Karpas-422 (cell line): ENCODE data around the gene TAS2R30. TPM values are rescaled to one million over a fixed set of nuclear protein-coding genes. Genes with fewer than 3 reads are reported as not detected.

Experiments
- DNase-seq: peaks from one replicate; pipeline ENCODE4 v3.0.0-alpha.2; 2015
- H2AFZ ChIP-seq: fragments of 200-600 bp; sonication (generic); 2 replicates; pipeline ENCODE4 v1.6.1; 2014; ENCODE audit warnings: antibody characterized with exemption, low read length, mixed read lengths
- H3K27ac ChIP-seq: fragments of 200-600 bp; sonication (generic); 2 replicates; pipeline ENCODE4 v1.5.1; 2014; ENCODE audit warnings: mild to moderate bottlenecking, low read length, moderate library complexity
- H3K27me3 ChIP-seq: fragments of 200-600 bp; sonication (generic); 2 replicates; pipeline ENCODE4 v1.6.1; 2014; ENCODE audit warnings: low read length, mixed read lengths
- H3K36me3 ChIP-seq: fragments of 200-600 bp; sonication (generic); 2 replicates; pipeline ENCODE4 v1.6.1; 2014; ENCODE audit warnings: low read length, mixed read lengths; ENCODE audit not compliant: insufficient read depth
- H3K4me1 ChIP-seq: fragments of 200-600 bp; sonication (generic); 2 replicates; pipeline ENCODE4 v1.6.1; 2014; ENCODE audit warnings: mild to moderate bottlenecking, low read length, mixed read lengths
- H3K4me2 ChIP-seq: fragments of 200-600 bp; sonication (generic); 2 replicates; pipeline ENCODE4 v1.6.1; 2014; ENCODE audit warnings: low read length, low read depth, mild to moderate bottlenecking; ENCODE audit not compliant: poor library complexity, severe bottlenecking
- H3K4me3 ChIP-seq: fragments of 200-600 bp; sonication (generic); 2 replicates; pipeline ENCODE4 v1.5.1; 2014; ENCODE audit warnings: mild to moderate bottlenecking, antibody characterized with exemption, low read length, mixed read lengths
- H3K79me2 ChIP-seq: fragments of 200-600 bp; sonication (generic); 2 replicates; pipeline ENCODE4 v1.6.1; 2014; ENCODE audit warnings: mild to moderate bottlenecking, low read length, mixed read lengths
- H3K9ac ChIP-seq: fragments of 200-600 bp; sonication (generic); 2 replicates; pipeline ENCODE4 v1.6.0; 2014; ENCODE audit warnings: low read length
- H3K9me2 ChIP-seq: fragments of 200-600 bp; sonication (generic), shearing (Covaris generic); replicated peaks from 2 replicates; pipeline ENCODE4 v1.6.0; 2014; ENCODE audit warnings: mild to moderate bottlenecking, low read length, moderate library complexity; ENCODE audit not compliant: insufficient read depth
- H3K9me3 ChIP-seq: fragments of 300-700, 200-600 bp; sonication (generic); 2 replicates; pipeline ENCODE4 v1.6.1; 2014; ENCODE audit warnings: low read length, mixed read lengths
- H4K20me1 ChIP-seq: fragments of 200-600 bp; sonication (generic); 2 replicates; pipeline ENCODE4 v1.6.1; 2014; ENCODE audit warnings: mild to moderate bottlenecking, antibody characterized with exemption, low read length, low read depth; ENCODE audit not compliant: insufficient read depth
- total RNA-seq: library from RNA; depleted of rRNA; stranded (reverse); fragments of >200 nt; shearing (Covaris generic); gene quantifications from 2 replicates; pipeline ENCODE4 v1.2.3, GENCODE V29; 2014; ENCODE audit warnings: low replicate concordance

TAS2R30 gene
- total RNA-seq, 1 experiment from 2014 or later: 13.9 TPM

DNA sequence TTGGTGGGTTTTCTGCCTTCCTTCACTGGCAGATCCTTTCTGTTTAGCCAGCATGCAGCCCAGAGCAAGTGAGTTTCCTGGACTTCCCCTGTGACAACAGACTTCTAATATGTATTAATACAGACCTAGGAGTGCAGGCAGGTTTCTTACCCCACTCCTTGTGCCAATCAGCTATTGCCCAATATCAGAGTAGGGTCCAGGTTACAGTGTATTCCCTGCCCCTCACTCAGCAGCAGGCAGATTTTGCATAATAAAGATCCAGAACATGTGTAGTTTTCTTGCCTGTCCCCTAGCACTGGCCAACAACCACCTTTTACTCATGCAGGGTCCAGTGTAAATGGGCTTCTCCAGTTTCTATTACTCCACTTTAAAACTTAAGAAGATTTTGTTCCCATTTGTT is 31.9 kb upstream of the TAS2R30 start:
- H3K4me3 ChIP-seq: no peak overlapping the region
- peaks cover 73% of the 10 kb centered on the region for H3K36me3 ChIP-seq
- no peak overlapping the region for H3K4me2 ChIP-seq
- H3K79me2 ChIP-seq: peaks cover 99% of the 10 kb centered on the region
- H3K9me3 ChIP-seq: no peaks in the 10 kb centered on the region; the same call in 1 of the 2 replicates
- H3K27ac ChIP-seq: no peak overlapping the region
- no peak for DNase-seq
- peaks cover 23% of the 10 kb centered on the region for H3K4me1 ChIP-seq
- no peaks in the 10 kb centered on the region for H3K9me2 ChIP-seq
- peaks cover 9% of the 10 kb centered on the region; the same call in 1 of the 2 replicates for H4K20me1 ChIP-seq
- no peaks in the 10 kb centered on the region for H3K27me3 ChIP-seq
- no peak overlapping the region for H3K9ac ChIP-seq
- no peak overlapping the region for H2AFZ ChIP-seq

DNA sequence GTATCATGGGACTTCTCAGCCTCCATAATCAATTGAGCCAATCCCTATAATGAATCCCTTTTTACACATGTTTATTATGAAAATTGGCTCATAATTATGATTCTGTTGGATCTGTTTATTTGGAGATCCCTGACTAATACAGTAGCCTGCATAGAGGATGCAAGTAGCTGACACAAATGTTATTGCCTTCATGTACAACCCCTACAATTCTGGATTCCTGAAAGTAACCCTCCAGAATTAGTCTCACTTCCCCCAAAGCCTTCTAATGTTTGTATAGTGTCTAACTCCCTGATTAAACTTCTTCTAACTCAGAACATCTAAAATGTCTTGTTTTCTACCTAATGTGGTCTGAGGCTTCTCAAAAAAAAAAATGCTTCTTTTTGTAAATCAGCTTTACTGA is 29.9 kb upstream of the TAS2R30 start:
- H3K36me3 ChIP-seq: peaks cover 80% of the 10 kb centered on the region
- H3K27ac ChIP-seq: no peak overlapping the region

DNA sequence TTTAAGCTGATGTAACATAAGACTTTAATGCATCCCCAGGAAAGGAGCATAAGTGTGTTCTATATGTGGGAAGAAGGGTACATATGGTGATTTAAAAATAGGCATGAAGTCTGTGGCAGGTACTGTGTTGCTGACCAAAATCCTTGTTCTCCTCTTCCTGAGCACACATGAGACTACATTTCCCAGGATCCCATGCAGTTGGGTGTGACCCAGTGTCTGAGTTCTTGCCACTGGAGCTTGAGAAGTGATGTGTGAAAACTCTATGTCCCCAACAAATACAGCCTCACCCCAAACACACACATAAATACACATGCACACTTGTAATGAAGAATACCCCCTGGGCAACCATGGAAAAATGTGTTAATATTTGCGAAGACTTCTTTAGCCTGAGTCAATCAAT is 28.1 kb upstream of the TAS2R30 start:
- Histone ChIP-seq H3K4me1 (no peaks in the 10 kb centered on the region), H3K9me3 (peaks cover 5% of the 10 kb centered on the region), H3K27me3 (no peaks in the 10 kb centered on the region), H3K79me2 (peaks cover 100% of the 10 kb centered on the region), H3K4me2 (no peak overlapping the region), H3K27ac (no peak overlapping the region), H4K20me1 (no peaks in the 10 kb centered on the region), H3K9me2 (no peaks in the 10 kb centered on the region), H3K9ac (no peak overlapping the region), H2AFZ (no peak overlapping the region), H3K4me3 (no peak overlapping the region), H3K36me3 (peaks cover 70% of the 10 kb centered on the region)
- DNase-seq: no peak

More for the DNA sequence above, 29.9 kb upstream of the TAS2R30 start:
- no peaks in the 10 kb centered on the region for H3K27me3 ChIP-seq
- no peaks in the 10 kb centered on the region for H4K20me1 ChIP-seq
- no peaks in the 10 kb centered on the region for H3K9me3 ChIP-seq
- no peak overlapping the region for H3K9ac ChIP-seq
- no peak for DNase-seq
- no peak overlapping the region for H3K4me3 ChIP-seq
- H3K4me2 ChIP-seq: no peak overlapping the region
- no peak overlapping the region for H2AFZ ChIP-seq
- H3K9me2 ChIP-seq: no peaks in the 10 kb centered on the region
- peaks cover 100% of the 10 kb centered on the region for H3K79me2 ChIP-seq
- peaks cover 9% of the 10 kb centered on the region for H3K4me1 ChIP-seq

DNA sequence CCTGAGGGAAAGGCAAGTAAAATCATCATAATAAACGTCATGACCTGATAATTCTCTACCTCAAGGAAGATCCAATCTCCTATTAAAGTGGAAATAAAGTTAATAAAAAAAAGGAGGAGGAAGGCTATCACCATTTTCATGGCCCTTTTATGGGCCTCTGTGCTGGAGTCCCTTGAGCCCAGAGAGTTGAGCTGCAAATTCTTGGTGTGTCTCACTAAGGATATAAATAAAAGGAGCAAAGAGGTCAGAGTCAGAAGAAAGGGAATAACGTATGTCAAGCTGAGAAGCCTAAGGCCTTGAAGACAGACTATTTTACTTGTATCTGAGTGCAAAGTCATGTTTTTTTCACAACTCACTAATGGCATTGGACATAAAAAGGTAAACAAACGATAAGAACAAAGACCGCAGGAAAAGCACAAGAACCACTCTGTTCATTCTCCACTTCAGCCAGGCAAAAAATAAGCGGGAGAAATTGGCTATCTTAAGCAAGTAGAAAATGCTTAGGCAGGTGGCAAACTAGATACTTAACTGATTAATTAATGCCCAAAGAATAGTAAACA is 24.5 kb upstream of the TAS2R30 start:
- Histone ChIP-seq H3K4me2 (no peak overlapping the region), H3K9ac (no peak overlapping the region)
- DNase-seq: no peak

DNA sequence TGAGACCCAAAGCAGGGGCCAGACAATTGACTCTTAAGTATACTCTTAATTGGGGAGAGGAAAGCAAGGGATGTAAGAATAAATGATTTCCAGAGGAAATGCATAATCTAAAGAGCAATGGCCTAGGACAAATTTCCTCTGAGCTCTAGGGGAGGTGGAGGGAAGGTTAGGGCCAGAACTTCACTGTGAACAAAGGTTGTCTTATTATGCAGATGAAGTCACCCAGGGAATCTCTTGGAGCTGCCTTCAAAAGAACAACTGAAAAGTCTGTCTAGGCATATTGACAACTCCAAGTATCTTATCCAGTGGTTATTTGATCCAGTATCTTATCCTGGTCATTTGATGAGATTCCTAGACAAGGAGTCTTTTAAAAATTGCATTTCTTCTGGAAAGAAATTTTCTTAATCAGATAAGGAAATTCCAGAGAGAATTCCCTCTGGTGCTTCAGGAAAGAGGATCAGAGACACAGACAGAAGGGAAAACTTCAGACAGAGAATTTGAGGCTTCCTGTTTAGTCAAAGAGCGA is 20.0 kb upstream of the TAS2R30 start:
- peaks cover 34% of the 10 kb centered on the region for H3K36me3 ChIP-seq
- no peak overlapping the region for H3K9ac ChIP-seq
- no peaks in the 10 kb centered on the region for H3K9me2 ChIP-seq
- DNase-seq: no peak
- no peaks in the 10 kb centered on the region for H3K27me3 ChIP-seq
- H3K4me1 ChIP-seq: no peaks in the 10 kb centered on the region
- no peak overlapping the region for H3K4me3 ChIP-seq
- H4K20me1 ChIP-seq: no peaks in the 10 kb centered on the region
- no peak overlapping the region for H2AFZ ChIP-seq
- H3K9me3 ChIP-seq: peaks cover 32% of the 10 kb centered on the region
- peaks cover 83% of the 10 kb centered on the region for H3K79me2 ChIP-seq
- no peak overlapping the region for H3K4me2 ChIP-seq
- H3K27ac ChIP-seq: no peak overlapping the region

More for the DNA sequence above, 24.5 kb upstream of the TAS2R30 start:
- no peak overlapping the region for H2AFZ ChIP-seq
- H3K27me3 ChIP-seq: no peaks in the 10 kb centered on the region
- no peak overlapping the region for H3K4me3 ChIP-seq
- H3K9me2 ChIP-seq: no peaks in the 10 kb centered on the region
- H4K20me1 ChIP-seq: no peaks in the 10 kb centered on the region
- no peaks in the 10 kb centered on the region for H3K4me1 ChIP-seq
- peaks cover 48% of the 10 kb centered on the region for H3K36me3 ChIP-seq
- H3K9me3 ChIP-seq: peaks cover 19% of the 10 kb centered on the region
- no peak overlapping the region for H3K27ac ChIP-seq
- H3K79me2 ChIP-seq: peaks cover 100% of the 10 kb centered on the region

DNA sequence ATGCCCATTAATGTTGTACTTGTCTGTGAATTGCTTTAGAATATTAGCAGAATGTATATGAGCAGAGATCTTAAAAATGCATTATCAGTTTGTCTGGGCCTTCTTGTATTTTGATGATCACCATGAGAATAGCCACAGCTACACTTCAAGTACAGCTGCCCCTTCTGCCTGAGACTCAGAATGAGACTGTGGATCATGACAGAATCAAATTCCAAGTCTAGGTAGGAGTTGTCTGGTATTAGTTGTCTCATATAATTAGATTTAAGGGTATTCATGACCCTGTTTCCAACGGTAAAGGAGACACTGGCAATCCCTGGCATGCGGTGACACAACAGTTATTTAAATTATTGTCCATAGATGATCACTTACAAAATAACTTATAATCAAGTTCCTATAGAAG is 18.3 kb upstream of the TAS2R30 start:
- Histone ChIP-seq H3K4me3 (no peak overlapping the region), H3K9me3 (peaks cover 29% of the 10 kb centered on the region), H3K9me2 (no peaks in the 10 kb centered on the region), H3K79me2 (peaks cover 65% of the 10 kb centered on the region), H3K4me2 (no peak overlapping the region), H3K9ac (no peak overlapping the region), H3K27ac (no peak overlapping the region), H3K4me1 (no peaks in the 10 kb centered on the region), H2AFZ (no peak overlapping the region), H3K36me3 (peaks cover 28% of the 10 kb centered on the region), H3K27me3 (no peaks in the 10 kb centered on the region), H4K20me1 (no peaks in the 10 kb centered on the region)
- DNase-seq: no peak

DNA sequence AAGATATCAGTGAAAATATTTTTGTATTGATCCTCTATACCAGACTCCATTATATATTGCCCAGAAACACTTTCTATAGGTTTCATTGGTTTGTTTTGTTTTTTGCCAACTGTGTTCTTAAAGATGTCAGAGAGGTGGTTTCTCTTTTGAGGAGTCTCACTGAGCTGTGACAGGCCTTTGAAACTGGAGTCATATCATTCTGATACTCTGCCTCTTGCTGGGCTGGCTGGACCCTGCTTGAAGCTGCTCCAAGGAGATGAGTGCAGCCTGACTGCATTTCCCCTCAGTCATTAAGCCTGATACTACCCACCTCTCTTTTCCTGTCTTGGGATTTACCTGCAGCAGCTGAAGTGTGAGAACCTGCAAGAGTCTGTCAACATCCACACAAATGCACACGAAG is 16.4 kb upstream of the TAS2R30 start:
- DNase-seq: no peak
- H3K27me3 ChIP-seq: no peaks in the 10 kb centered on the region
- H3K4me3 ChIP-seq: no peak overlapping the region
- H3K79me2 ChIP-seq: peaks cover 65% of the 10 kb centered on the region
- no peaks in the 10 kb centered on the region for H3K4me1 ChIP-seq
- H3K27ac ChIP-seq: no peak overlapping the region
- no peaks in the 10 kb centered on the region for H3K9me2 ChIP-seq
- H3K4me2 ChIP-seq: no peak overlapping the region
- H3K9me3 ChIP-seq: peaks cover 18% of the 10 kb centered on the region
- no peak overlapping the region for H2AFZ ChIP-seq
- no peaks in the 10 kb centered on the region for H4K20me1 ChIP-seq
- H3K36me3 ChIP-seq: peaks cover 27% of the 10 kb centered on the region
- H3K9ac ChIP-seq: no peak overlapping the region

DNA sequence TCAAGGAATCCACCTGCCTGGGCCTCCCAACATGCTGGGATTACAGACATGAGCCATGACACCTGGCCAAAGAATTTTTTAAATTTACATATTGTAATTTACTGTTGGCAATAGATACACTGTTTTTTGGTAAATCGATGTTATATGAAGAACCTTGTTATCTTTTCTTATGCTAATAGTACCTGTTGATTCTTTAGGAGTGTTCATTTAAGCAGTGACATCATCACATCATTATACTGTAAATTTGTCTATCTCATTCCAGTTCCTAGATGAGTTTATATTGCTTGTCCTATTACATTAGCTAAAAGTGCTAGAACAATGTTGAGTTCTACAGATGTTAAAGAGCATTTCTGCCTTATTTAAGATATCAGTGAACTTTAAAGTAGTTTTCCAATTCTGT is 13.0 kb upstream of the TAS2R30 start:
- Histone ChIP-seq H3K9me3 (peaks cover 14% of the 10 kb centered on the region), H3K9ac (no peak overlapping the region), H2AFZ (no peak overlapping the region), H4K20me1 (no peaks in the 10 kb centered on the region), H3K36me3 (peaks cover 25% of the 10 kb centered on the region), H3K4me2 (no peak overlapping the region), H3K79me2 (peaks cover 66% of the 10 kb centered on the region), H3K27ac (no peak overlapping the region), H3K9me2 (no peaks in the 10 kb centered on the region), H3K27me3 (no peaks in the 10 kb centered on the region), H3K4me1 (no peaks in the 10 kb centered on the region), H3K4me3 (no peak overlapping the region)
- no peak for DNase-seq
